NCI-H2171 treated with DMSO at 0.1 percent for 48 hours (cell line): ENCODE measurements around the gene ETF1.
A peak's percentile ranks its signal among the peaks of the same experiment; 100 is the strongest.

Experiments
- DNase-seq: peaks from one replicate; lab custom pipeline; 2025; lab: John Stamatoyannopoulos, UW

The ETF1 gene

GRCh38 chr5:138542956-138543729 lies at the start of gene ETF1:
TSS of gene ETF1 (minus strand) at chr5:138543236. CDS start at chr5:138542918, 318 bp downstream.
- peak; percentile 93 for DNase-seq

GRCh38 chr5:138588013-138588788 lies 45.2 kb upstream of the ETF1 start:
- DNase-seq: no peak

- no peak for DNase-seq
Measured at GRCh38 chr5:138585157-138585556, 42.1 kb upstream of the ETF1 start.

GRCh38 chr5:138583984-138584637 lies 41.1 kb upstream of the ETF1 start:
- DNase-seq: no peak

- no peak for DNase-seq
Measured at GRCh38 chr5:138582959-138583358, 39.9 kb upstream of the ETF1 start.

- no peak for DNase-seq
Measured at GRCh38 chr5:138580777-138581176, 37.7 kb upstream of the ETF1 start.

GRCh38 chr5:138580001-138580400 lies 37.0 kb upstream of the ETF1 start:
- no peak for DNase-seq

- no peak for DNase-seq
Measured at GRCh38 chr5:138579517-138579863, 36.5 kb upstream of the ETF1 start.

GRCh38 chr5:138577452-138577851 lies 34.4 kb upstream of the ETF1 start:
- no peak for DNase-seq

- peak; percentile 97 for DNase-seq
Measured at GRCh38 chr5:138575194-138576015, 32.4 kb upstream of the ETF1 start, which contains the start of gene HSPA9. TSS of gene HSPA9 (minus strand) at chr5:138575401. CDS start at chr5:138575318, 83 bp downstream.

GRCh38 chr5:138574744-138575193 lies 31.7 kb upstream of the ETF1 start:
- no peak for DNase-seq

- no peak for DNase-seq
Measured at GRCh38 chr5:138573949-138574670, 31.1 kb upstream of the ETF1 start.

GRCh38 chr5:138573223-138573622 lies 30.2 kb upstream of the ETF1 start:
- DNase-seq: no peak

- no peak for DNase-seq
Measured at GRCh38 chr5:138570871-138571270, 27.8 kb upstream of the ETF1 start.

- DNase-seq: no peak
Measured at GRCh38 chr5:138569782-138570181, 26.7 kb upstream of the ETF1 start.

GRCh38 chr5:138568061-138568824 lies 25.2 kb upstream of the ETF1 start:
- DNase-seq: no peak

- no peak for DNase-seq
Measured at GRCh38 chr5:138566792-138567191, 23.8 kb upstream of the ETF1 start.

- DNase-seq: no peak
Measured at GRCh38 chr5:138565100-138565821, 22.2 kb upstream of the ETF1 start.

- DNase-seq: no peak
Measured at GRCh38 chr5:138564242-138564641, 21.2 kb upstream of the ETF1 start.
